Stimulated activated CD8-positive, alpha-beta memory T cell treated with anti-CD3 and anti-CD28 coated beads, Interleukin-7, amount 100 ng/mL, for 24 hours (primary cell): ENCODE results near the gene LGR6.
"Not testable (repeated sequence)": the region's sequence is repeated elsewhere in the genome, so short reads cannot be mapped to it uniquely, and the experiment has no call there.

ENCODE experiments used
- DNase-seq: peaks from one replicate; pipeline ENCODE4 v3.0.0-alpha.2; 2020; ENCODE audit warnings: low read depth

LGR6 gene

DNA sequence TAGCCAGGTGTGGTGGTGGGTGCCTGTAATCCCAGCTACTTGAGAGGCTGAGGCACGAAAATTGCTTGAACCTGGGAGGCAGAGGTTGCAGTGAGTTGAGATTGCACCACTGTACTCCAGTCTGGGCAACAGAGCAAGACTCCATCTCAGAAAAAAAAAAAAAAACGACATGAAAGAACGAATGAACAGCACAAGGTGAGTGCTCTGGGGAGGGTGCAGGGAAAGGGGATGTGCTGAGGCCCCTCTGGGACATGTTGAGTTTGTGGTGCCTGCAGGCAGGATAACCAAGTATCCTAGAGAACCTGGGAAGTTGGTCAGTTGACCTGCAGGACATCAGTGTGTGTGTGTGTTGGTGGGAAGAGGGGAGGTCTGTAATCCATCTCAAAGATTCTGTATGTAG lies 46.6 kb downstream of the LGR6 start:
- DNase-seq: not testable (repeated sequence)

- DNase-seq: no peak
These were observed 47.4 kb downstream of the LGR6 start for GRCh38 chr1:202240956-202241355.

- DNase-seq: no peak
These were observed 47.9 kb downstream of the LGR6 start for GRCh38 chr1:202241376-202242079.

- DNase-seq: no peak
These were observed 48.5 kb downstream of the LGR6 start for GRCh38 chr1:202242080-202242419.

DNA sequence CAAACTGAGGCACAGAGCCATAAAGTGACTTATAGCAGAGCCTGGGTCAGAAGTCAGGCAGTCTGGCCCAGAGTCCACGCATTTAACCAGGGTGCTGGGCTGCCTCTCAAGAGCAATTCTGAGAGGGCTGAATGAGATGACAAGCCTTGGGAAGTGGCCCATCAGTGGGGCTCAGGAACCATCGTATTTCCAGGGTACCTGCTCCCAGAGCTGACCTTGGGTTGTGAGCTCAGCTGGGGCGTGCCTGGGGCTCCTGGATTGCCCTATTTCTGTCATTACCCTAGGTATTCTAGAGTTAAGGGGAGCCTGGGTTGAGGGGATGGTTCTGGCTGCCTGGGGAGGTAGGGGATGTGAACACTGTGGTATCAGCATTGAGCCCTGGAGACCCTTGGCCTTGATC lies 49.4 kb downstream of the LGR6 start:
- DNase-seq: no peak

DNA sequence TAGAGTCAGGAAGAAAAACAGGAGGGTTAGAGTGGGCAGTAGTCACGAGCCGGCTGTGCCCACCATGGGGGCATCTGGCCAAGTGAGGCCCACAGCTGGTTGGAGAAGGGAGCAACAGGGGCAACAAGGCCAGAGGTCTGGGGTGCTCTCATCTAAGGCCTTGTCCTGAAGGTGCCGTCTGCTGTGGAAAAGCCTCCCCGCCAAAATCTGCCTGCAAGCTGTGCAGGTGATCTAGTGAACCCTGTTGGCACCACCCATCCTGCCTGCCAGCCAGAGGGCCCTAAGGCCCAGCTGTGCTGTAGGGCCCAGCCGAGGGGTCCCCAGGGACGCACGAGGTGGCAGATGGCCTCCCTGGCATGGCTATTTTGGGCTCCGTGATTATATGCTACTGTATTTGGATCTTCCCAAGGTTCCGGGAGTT lies 51.3 kb downstream of the LGR6 start:
- DNase-seq: no peak

DNA sequence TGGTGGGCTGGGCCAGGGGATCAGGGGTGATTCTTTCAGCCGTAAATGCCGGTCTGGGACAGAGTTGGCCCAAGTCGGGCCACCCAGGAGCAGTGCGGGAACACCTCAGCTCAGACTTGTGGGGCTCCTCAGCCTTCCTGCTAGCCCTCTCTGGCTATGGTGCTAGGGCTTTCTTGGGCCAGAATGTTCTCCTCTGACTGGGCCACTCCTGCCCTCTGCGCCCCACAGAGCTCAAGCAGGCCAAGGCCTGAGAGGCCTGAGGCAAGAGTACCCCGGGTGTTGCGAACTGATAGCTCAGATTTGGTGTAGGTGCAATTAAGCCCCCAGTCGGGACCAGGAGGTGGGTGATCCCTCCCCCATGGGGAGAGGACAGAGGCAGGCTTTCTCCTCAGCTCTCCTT lies 51.8 kb downstream of the LGR6 start:
- DNase-seq: no peak

DNA sequence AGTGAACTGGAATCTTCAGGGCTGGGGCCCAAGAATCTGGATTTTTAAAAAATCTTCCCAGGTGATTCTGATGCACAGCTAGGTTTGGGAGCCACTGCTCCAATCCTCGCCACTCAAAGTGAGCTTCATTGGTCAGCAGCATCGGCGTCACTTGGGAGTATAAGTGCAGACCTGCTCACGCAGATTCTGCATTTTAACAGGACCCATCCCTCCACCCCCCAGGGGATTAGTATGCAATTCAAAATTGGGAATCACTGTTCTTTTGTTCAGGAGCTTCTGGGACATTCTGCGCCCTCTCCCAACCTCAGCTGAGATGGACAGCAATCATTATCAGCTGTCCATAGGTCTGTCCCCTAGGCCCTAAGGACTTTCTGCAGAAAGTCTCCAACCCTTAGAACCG lies 53.5 kb downstream of the LGR6 start:
- DNase-seq: no peak

DNA sequence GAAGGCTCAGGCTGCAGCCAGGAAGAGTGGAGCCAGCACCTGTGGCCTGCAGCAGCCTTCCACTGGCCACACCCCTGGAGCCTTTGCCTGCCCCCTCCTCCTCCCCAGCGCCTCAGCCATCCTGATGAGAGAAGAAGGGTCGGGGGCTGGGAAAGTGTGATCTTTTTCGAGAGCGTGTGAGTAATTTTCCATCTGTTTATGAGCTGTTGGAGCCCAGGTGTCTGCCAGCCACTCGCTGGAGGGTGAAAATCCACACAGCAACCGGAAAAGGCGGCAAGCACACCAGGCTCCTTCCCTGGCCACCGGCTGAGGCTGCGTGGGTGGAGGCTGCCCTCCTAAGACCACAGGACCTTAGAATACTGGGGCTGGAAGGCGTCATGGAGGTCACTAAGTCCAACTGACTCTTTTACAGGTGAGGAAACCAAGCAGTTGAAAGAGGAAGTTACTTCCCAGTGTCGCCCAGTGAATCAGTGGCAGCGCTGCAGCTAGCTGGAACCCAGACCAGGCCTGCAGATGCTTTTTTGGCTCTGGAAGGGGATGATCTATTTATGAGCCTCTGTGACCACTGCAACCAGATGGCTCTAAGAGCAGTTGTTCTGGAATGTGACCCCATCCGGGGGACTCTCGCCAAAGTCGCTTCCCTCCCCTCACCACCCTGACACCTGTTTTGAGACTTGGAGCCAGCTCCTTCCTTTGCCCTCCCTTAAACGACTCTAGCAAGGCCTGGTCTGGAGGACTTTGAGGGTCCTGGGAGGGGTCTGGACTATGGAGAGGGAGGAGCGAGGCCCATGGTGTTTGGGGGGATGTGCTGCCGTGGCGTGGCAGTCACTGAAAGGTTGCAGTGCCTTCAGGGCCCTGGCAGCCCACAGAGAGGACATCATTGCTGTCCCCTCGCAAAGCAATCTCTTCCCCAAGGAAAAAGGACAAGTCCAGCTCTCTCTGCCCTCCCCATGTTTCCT lies 54.5 kb downstream of the LGR6 start:
- DNase-seq: no peak

DNA sequence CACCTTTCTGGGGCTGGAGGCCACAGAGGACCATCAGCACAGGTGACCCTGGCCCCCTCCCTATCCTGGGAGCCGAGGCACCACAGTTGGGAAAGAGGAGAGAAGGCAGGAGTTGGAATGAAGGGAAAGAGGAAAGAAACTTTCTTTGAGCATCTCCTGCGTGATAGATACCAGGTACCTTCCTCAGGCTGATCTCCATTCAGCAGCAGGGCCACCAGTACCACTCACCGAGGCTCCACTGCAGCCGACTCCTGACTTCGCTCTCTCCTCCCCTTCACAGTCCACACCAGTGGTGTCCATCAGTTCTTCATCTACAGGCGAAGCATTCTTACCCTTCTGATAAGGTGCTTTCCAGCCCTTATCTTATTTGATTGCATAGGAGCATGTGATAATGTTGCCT lies 55.3 kb downstream of the LGR6 start:
- DNase-seq: no peak

GRCh38 chr1:202249436-202249835 lies 55.8 kb downstream of the LGR6 start:
- no peak for DNase-seq

GRCh38 chr1:202249846-202250245 lies 56.2 kb downstream of the LGR6 start:
- no peak for DNase-seq

DNA sequence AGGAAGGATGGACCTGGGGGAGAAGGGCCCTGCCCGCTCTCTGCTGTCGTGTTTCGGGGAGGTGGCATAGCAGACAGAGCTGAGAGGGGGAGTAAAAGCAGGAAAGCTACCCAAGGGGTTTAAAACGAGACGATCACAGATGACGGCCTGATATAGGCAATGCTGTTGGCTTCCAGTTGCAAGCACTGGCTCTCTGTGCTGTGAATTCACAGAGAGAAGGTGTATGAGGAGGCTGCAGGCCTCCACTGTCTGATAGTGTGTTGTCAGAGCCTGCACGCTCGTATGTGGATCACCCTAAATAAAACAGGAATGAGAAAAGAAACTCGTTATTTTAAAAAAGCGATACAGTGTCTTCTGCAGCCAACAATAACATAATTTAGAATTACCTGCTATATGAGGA lies 57.4 kb downstream of the LGR6 start:
- DNase-seq: no peak

GRCh38 chr1:202251424-202252256 lies 58.0 kb downstream of the LGR6 start:
- DNase-seq: no peak

DNA sequence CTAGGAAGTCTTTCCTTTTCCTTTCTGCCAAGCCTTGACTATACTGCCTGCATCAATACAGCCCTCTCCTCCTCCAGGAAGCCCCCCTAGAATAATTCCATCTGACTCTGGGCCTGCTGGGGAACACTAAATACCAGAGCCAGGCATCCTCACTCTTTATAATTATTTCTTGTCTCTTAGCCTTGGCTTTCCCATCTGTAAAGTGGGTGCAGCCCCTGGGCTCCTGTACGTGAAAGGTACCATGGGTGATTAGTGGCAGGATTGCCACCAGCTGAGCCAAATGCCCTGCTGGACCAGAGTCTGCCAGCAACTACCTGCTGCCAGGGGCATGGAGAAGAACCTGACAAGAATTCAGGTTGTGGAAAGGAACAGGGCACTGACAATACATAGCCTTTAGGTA lies 58.7 kb downstream of the LGR6 start:
- DNase-seq: no peak

DNA sequence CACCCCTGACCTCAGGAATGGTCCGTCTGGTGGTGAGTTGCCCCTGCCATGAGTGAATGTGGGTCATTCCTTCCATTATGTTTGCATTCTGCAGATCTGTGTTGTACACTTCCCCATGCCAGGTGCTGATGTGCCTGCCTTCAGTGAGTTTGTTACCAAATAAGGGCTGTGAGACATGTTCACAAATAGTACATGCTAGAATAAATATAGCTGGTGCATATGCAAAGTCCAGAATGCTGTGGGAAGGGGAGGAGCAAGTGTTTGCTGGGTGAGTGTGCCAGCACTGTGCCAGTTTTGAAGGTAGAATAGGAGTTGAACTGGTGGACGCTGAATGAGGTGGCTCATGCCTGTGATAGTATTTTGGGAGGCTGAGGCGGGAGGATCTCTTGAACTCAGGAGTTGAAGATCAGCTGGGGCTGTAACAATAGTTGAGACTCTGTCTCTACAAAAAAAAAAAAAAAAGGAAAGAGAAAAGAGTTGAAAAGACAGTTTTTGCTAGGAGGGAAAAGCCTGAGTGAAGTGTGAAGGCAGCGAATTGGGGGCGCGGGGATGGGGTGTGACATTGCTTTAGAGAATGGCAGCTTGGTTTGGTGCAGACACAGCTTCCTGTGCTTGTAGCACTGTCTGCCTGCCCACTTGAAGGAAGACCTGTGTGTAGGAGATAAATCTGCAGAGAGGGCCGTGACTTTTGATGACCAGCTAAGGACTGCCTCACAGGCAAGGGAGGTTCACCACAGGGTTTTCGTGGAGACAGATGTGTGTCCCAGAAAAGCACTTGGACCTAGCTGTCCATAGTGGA lies 61.1 kb downstream of the LGR6 start:
- no peak for DNase-seq

DNA sequence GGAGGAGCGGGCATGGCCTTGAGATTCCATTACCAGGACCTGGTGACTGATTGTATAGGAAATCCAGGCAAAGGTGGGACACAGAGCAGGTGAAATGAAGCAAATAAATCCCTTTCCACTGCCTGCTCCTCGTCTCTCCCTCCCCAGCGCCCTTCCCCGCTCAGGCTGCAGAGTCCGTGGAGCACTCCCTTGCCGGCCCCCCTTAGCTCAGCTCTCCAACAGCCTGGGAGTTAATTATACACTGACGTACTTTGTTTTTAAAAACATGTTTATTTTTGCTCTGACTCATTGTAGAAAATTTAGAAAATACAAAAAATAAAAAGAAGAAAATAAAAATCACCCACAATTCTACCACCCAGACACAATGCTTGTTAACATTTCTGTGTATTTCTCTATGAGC lies 61.7 kb downstream of the LGR6 start:
- no peak for DNase-seq

DNA sequence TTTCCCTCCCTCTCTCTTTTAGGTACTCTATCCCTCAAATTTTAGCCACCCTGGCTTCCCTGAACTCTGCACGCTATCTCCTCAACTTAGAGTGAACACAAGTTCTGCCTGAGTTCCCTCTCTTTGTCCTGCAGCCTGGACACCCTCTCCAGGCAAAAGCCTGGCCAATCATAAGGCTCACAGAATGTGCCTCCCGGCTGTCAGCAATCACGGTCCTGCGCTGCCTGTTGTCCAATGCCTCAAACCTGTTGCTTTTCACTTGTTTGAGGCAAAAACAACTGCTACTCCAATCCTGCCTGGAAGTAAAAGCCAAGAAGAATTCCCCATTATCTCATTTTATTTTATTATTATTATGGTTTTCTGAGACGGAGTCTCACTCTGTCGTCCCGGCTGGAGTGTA lies 66.1 kb downstream of the LGR6 start:
- no peak for DNase-seq

DNA sequence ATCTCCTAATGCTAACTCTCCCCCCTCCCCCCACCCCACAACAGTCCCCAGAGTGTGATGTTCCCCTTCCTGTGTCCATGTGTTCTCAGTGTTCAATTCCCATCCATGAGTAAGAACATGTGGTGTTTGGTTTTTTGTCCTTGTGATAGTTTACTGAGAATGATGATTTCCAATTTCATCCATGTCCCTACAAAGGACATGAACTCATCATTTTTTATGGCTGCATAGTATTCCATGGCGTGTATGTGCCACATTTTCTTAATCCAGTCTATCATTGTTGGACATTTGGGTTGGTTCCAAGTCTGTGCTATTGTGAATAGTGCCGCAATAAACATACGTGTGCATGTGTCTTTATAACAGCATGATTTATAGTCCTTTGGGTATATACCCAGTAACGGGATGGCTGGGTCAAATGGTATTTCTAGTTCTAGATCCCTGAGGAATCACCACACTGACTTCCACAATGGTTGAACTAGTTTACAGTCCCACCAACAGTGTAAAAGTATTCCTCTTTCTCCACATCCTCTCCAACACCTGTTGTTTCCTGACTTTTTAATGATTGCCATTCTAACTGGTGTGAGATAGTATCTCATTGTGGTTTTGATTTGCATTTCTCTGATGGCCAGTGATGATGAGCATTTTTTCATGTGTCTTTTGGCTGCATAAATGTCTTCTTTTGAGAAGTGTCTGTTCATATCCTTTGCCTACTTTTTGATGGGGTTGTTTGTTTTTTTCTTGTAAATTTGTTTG lies 67.8 kb downstream of the LGR6 start:
- DNase-seq: not testable (repeated sequence)

DNA sequence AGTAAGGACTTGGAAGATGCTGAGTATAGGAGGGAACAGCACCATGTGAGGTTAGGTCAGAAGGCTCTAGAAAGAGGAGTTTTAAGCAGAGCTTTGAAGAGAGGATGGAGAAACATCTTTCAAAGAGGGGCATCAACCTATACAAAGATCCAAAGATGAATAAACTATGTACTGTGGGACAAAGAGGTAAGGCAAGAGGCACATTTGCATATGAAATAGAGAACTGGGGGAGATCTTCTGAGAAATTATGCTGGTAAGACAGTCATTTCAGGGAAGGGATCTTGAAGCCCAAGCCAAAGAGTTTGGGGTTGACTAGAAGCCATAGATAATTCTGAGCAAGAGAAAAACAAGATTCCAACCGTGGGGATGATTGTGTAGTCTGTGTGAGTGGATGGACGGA lies 70.0 kb downstream of the LGR6 start:
- no peak for DNase-seq

DNA sequence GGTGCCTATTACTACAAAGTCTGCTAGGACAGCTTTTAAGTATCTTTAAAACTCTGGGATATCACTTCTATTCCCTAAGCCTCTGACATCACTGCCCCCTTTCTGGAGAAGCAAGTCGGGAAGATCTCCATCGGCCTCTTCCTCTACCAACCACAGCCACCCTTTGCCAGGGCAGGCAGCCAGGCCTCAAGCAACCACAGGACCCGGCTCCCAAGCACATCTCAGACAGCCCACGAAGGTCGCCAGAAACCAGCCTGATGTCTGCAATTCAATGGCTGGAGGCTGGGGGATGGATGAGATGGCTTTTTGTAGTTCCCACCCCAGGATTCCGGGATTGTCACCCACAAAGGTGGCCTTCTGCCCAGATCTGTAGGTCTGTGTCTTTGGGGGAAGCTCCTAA lies 70.7 kb downstream of the LGR6 start:
- DNase-seq: no peak
